Erythroblast (primary cell): ENCODE data around the gene HSD3B7.
A peak's percentile ranks its signal among the peaks of the same experiment; 100 is the strongest.
"Not testable (repeated sequence)": the region's sequence is repeated elsewhere in the genome, so short reads cannot be mapped to it uniquely, and the experiment has no call there.

ENCODE experiments used
- DNase-seq, 2 experiments: peaks; one replicate each; lab custom pipeline; 2025; lab: John Stamatoyannopoulos, UW
- GATA1 ChIP-seq: IDR thresholded peaks from 2 replicates; pipeline ENCODE4 v1.6.1; 2011; ENCODE audit warnings: low read depth, mild to moderate bottlenecking, control low read depth, low read length, moderate library complexity
- POLR2A ChIP-seq: IDR thresholded peaks from 2 replicates; pipeline ENCODE4 v1.6.1; 2011; ENCODE audit warnings: mild to moderate bottlenecking, low read length

The HSD3B7 gene

DNA sequence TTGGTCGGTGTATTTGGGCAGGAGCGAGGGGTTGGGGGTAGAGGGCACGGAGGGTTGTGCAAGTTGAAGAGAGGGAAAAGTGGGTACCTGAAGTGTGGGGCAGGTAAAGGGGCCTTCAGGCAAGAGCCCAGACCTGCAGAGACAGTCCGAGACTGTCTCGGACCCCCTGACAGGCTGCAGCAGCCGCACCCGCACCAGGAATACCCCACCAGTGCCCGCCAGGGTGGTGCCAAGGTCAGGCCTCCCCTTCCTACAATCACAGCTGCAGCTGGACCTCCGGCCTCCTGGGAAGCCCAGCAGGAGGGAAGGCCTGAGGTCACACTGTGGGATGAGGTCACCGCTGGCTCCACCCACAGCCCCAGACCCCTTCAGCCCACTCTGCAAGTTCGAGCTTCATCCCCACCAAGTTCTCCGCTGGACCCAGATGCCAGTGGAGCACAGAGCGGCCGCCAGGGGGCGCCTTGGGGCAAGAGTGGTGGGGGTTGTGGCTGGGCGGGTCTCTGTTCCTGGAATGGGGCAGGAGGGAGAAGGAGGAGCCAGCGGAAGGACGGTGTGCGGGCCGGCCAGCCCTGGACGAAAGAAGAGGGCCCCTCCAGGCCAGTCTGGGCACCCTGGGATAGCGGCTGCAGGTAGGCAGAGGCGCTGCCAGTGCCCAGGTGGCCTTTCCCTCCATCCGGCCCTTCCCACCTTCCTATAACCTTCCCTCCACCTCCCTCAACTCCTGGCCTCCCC, at the start of gene HSD3B7:
TSS of gene HSD3B7 (plus strand) at position 539 of the 732 bp plus-strand sequence. CDS start 452 bp downstream, outside the sequence.
- DNase-seq = peak; percentile 82 to 90
- peak; percentile 22 for TF ChIP-seq POLR2A
- no peak for TF ChIP-seq GATA1

DNA sequence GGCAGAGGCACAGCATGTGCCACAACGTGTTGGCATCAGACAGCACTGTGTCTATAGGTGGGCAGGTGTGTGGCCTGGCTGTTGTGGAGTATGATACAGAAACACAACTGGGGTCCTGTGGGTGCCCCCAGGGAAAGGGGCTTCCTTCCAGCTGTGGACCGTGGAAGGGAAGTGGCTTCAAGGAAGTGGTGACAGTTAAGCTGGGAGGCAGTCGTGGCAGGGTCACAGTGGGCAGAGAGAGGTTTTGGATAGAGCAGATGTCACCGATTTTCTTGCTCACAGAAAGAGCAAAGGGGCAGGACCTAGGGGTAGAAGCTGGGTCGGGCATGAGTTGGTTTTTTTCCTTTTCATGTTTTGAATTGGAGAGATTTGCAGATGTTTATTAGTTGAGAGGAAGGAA, 47.3 kb upstream of the HSD3B7 start:
- no peak for TF ChIP-seq POLR2A
- TF ChIP-seq GATA1 = no peak
- no peak for DNase-seq

DNA sequence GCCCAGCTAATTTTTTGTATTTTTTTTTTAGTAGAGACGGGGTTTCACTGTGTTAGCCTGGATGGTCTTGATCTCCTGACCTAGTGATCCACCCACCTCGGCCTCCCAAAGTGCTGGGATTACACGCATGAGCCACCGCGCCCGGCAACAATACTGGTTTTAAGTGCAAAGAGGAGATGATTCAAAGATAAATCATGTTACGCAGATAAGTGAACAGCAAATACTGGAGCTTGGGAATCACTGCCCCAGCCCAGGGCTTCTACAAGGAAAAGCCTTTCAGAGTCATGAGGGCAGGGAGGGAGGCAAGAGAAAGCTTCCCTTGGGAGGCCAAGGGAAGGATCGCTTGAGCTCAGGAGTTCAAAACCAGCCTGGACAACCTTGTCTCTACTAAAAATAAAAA, 45.4 kb upstream of the HSD3B7 start:
- DNase-seq = not testable (repeated sequence)

DNA sequence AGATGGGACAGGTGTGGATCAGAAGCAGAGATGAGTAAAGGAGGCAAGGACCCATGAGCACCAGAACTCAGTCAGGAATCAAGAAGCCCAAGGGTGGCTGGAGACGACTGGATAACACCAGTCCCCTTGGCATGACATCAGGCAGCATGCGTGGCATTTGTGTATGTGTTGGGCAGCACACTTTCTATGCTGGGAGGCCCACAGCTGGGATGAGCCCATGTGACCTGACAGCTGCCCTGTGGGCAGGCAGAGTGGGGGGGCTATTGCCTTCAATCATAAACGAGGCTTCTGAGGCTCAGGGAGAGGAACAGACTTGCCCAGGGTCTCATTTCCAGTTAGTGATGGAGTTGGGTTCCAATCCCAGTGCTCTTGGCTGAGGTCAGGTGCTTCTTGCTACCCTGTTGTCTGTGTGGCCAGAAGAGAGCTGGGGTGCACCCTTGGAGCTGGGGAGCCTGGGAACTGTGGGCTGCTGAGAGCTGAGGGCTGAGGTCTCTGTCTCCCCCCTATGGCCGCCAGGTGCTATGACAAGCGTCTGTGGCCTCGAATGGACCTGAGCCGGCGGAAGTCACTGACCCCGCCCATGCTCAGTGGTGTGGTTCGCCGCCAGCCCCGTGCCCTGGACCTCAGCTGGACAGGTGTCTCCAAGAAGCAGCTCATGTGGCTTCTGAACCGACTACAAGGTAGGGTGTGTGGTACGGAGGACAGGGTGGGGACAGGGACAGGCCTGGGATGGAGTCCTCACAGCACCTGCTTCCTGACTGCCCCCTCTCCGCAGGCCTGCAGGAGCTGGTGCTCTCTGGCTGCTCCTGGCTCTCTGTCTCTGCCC, 43.2 kb upstream of the HSD3B7 start:
- TF ChIP-seq POLR2A (no peak), GATA1 (no peak)
- DNase-seq = peak; percentile 85 to 91

DNA sequence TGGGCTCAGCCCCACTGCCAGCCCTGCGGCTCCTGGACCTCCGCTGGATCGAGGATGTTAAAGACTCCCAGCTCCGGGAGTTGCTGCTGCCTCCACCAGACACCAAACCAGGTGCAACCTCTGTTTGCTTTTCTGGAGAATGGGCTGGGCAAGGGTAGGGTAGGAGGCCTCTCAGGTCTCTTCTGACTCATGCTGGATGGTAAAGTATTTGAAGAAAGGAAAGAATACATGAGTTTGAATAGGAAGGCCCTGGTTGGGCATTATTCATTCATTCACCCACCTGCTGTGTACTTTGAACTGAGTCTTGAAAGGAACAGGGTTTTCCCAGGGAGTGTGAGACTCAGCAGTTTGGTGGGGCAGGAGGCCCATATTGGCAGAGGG, 42.6 kb upstream of the HSD3B7 start:
- DNase-seq = no peak
- TF ChIP-seq GATA1 (no peak), POLR2A (no peak)

DNA sequence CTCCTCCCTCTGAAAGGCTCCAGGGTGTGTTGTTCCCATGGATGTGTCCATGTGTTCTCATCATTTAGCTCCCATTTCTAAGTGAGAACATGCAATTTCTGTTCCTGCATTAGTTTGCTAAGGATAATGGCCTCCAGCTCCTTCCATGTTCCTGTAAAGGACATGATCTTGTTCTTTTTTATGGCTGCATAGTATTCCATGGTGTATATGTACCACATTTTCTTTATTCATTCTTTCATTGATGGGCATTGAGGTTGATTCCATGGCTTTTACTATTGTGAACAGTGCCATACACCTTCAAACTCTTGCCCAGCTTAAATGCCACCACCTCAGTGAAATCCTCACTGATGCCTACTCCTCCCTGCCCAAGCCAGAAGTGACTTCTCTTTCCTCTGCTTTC, 40.7 kb upstream of the HSD3B7 start:
- DNase-seq = no peak
- TF ChIP-seq POLR2A = no peak
- TF ChIP-seq GATA1 = no peak

DNA sequence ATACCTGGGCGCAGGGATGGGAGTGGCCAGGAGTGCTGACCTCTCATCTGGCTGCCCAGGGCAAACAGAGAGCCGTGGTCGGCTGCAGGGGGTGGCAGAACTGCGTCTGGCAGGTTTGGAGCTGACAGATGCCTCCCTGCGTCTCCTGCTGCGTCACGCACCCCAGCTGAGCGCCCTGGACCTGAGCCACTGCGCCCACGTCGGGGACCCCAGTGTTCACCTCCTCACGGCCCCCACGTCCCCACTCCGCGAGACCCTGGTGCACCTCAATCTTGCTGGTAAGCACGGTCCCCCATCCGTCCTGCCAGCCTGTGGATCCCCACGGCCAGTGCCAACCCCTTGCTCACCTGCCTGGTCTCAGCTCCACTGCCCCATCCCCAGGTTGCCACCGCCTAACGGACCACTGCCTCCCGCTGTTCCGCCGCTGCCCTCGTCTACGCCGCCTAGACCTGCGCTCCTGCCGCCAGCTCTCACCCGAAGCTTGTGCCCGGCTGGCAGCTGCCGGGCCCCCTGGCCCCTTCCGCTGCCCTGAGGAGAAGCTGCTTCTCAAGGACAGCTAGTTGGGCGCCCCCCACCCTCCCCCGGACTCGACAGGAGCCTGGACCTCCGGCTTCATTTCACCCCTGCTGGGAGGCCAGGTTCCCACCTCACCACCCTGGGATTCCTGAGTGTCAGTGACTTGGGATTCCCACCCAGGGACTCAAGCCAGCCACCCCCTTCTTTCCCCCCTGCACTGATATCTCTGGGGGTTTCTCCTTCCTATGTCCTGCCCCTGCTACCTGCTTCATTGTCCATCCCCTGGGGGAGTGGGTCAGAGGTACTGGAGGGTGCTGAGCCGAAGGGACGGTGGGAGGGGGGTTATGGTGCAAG, 38.1 kb upstream of the HSD3B7 start:
- no peak for DNase-seq
- TF ChIP-seq POLR2A (no peak), GATA1 (no peak)

DNA sequence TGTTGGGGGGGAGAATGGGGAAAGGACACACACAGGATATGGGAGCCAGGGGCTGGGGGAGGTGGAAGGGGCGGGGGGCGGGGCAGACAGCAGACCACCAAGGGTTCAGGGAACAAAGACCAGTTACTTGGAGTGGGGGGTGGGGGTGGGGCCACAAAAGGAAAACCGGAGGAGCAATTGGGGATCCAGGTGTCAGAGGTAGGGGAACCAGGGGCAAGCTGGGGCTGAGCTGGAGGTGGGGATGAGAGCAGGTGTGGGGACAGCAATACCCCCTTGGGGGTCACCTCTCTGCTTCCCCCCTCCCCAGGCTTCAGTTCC, 37.5 kb upstream of the HSD3B7 start:
- no peak for DNase-seq
- TF ChIP-seq POLR2A (no peak), GATA1 (no peak)

DNA sequence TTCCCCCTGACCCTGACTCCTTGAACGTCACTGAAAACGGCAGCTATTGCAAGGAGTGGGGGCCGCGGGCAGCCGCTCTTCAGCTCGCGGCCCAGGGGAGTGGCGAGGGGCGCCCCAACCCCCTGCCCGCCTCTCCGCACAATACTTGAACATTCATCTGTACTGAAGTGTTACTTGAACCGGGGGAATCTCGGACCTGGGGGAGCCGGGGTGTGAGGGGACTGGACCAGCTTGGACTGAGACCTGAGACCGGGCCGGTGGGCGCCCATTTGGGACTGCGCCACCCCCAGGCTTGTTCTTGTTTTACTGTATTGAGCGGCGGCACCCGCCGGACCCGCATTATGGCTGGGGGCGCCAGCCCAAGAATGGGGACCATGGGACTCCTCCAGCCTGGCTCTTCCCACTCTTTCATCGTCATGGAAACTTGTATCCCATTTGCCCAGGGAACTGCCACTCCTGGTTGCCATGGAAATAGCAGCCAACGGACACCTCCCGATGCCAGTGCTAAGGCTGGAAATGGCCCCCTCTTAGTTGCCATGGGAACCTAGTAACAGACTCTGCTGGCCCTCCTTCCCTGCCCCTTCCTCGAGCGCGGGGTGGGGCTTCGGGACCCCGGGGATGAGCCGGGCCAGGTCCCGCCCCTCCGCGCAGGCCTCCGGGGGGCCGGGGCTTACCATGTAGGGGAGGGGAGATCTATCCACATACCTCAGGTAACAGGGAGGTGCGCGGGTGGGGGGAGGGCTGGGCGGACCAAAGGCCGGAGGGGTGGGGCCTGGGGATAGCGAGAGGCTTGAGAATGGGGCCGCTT, 36.9 kb upstream of the HSD3B7 start:
- TF ChIP-seq GATA1 = no peak
- no peak for TF ChIP-seq POLR2A
- peak; percentile 63 to 73 for DNase-seq

DNA sequence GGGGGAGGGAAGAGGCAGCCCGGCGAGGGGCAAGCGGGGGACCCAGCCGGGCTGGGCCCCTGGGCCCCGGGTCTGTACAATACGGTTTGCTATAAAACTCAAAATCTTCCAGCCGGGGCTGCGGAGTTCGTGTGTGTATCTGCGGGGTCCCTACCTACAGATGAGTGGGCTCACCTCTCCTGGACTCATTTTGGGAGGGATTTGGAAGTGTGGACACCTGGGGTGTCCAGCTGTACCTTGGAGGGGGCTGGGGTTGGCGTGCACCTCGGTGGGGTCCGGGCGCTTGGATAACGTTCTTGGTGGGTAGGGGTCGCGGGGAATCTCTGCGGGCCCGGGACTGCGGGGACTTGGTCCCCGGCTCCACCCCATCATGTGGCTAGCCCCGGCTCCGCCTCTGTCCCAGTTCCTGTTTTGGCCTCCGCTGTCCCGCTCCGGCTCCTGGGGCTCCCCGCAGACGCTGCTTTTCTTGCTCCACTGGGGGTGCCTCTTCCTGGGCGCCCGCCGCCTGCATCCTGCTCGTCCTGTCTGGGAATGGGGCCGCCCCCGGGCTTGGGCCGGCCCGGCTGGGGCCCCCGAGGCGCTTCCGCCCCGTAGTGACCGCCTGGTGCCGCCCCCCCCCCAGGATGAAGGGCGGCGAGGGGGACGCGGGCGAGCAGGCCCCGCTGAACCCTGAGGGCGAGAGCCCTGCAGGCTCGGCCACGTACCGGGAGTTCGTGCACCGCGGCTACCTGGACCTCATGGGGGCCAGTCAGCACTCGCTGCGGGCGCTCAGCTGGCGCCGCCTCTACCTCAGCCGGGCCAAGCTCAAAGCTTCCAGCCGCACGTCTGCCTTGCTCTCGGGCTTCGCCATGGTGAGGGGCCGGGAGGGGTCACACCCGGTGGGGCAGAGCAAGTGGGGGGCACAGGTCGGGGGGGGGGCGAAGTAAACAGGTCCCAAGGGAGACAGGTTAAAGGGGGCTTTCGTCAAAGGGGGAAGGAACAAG, 36.0 kb upstream of the HSD3B7 start, which contains the start of gene ORAI3:
TSS of gene ORAI3 (plus strand) at position 402 of the 983 bp plus-strand sequence. CDS start at position 624, 222 bp downstream.
- peak; percentile 52 for TF ChIP-seq POLR2A
- no peak for TF ChIP-seq GATA1
- peak in 1 of 2 experiments; percentile 70 for DNase-seq

DNA sequence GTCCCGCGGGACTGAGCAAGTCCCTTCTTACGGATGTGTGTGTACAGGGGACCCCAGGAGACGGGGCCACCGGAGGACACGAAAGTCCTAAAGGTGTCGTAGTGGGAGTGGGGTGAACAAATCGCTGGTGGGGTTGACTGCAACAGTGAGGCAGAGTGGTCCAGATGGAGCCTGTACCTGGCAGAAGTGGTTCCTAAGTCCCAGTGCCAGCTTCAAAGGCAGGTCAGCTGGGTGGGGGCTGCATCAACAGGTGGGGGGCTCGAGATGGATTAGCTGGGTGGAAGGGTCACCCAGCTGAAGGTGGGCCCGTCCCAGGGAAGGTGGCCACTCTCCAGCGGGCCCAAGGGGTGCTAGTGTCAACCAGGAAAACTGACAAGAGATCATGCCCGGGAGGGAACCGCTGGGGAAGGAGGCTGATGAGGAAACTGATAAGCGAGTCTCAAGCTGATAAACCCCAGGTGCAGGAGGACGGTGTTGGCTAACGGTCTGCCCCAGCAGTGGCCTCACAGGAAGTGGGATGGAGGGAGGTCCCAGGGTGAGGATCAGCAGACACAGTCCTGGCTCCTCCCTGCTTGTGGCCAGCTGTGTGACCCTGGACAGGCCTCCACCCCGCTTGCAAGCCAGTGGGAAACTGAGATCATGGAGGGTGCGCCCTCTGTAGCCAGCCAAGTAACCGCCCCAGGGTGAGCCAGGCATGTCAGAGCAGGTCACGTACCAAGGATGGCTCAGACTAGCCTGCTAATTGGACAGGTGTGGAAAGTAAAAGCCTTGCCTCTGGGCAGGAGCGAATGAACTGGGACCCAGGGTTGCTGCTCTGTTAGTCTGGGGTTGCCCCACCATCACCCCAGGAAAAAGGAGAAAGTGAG, 35.1 kb upstream of the HSD3B7 start:
- peak; percentile 92 to 93 for DNase-seq
- TF ChIP-seq POLR2A = peak; percentile 99
- no peak for TF ChIP-seq GATA1
